Measurements from ENCODE around the gene XCR1.

- TF ChIP-seq CTCF (IDR thresholded peaks at IDR 0.05) (no peak), POLR2A (IDR thresholded peaks at IDR 0.05) (no peak)
Measured at GRCh38 chr3:46029953-46030543, 2.8 kb upstream of the XCR1 start.

Measured in heart left ventricle (tissue), 13 donors.